ENCODE measurements around the gene TRMT6. TPM values are rescaled to one million over a fixed set of nuclear protein-coding genes. Genes with fewer than 3 reads are reported as not detected.

Gene TRMT6
- total RNA-seq, 1 experiment from 2014 or later: 16.2 TPM

- intact Hi-C loops (cut with micrococcal nuclease; ENCODE audit: unreplicated experiment): no loop called here
- no peaks in the 10 kb centered on the region for H3K9me3 ChIP-seq (ENCODE audit: insufficient read depth, low read depth)
- POLR2A ChIA-PET (ENCODE audit: unreplicated experiment): no interaction called here
- no peak overlapping the region for H3K27ac ChIP-seq
- H3K4me2 ChIP-seq: no peak overlapping the region
- no peak overlapping the region for H2AFZ ChIP-seq
- no peaks in the 10 kb centered on the region for H3K36me3 ChIP-seq (ENCODE audit: low read depth)
- H3K9me2 ChIP-seq (ENCODE audit: insufficient read depth): no peaks in the 10 kb centered on the region
- TF ChIP-seq EZH2 (IDR thresholded peaks at IDR 0.05; ENCODE audit: low read depth) (no peak), CTCF (conservative IDR thresholded peaks at IDR 0.05) (no peak)
- H3K27me3 ChIP-seq (ENCODE audit: insufficient read depth, low read depth): peaks cover 63% of the 10 kb centered on the region
- CTCF ChIA-PET: no interaction called here
- H3F3A ChIP-seq (ENCODE audit: insufficient read depth, low read depth): no peaks in the 10 kb centered on the region
- BruUV-seq (replicated peaks): no TSS peak
- no peaks in the 10 kb centered on the region for H3K79me2 ChIP-seq (ENCODE audit: low read depth)
- H4K20me1 ChIP-seq (ENCODE audit: insufficient read depth): no peaks in the 10 kb centered on the region
- DNase-seq: no peak
- H3K4me1 ChIP-seq (replicated peaks; ENCODE audit: insufficient read depth): no peaks in the 10 kb centered on the region
- H3K4me3 ChIP-seq: no peak overlapping the region
Observed at GRCh38 chr20:5893621-5894020, 56.7 kb downstream of the TRMT6 start.

- ChIA-PET CTCF (no interaction called here), POLR2A (ENCODE audit: unreplicated experiment) (no interaction called here)
- Histone ChIP-seq H3K27me3 (ENCODE audit: insufficient read depth, low read depth) (peaks cover 69% of the 10 kb centered on the region), H3K36me3 (ENCODE audit: low read depth) (no peaks in the 10 kb centered on the region), H3K4me3 (no peak overlapping the region), H3K27ac (no peak overlapping the region), H3F3A (ENCODE audit: insufficient read depth, low read depth) (no peaks in the 10 kb centered on the region), H3K79me2 (ENCODE audit: low read depth) (no peaks in the 10 kb centered on the region), H2AFZ (no peak overlapping the region), H3K9me3 (ENCODE audit: insufficient read depth, low read depth) (no peaks in the 10 kb centered on the region), H3K4me2 (no peak overlapping the region), H4K20me1 (ENCODE audit: insufficient read depth) (no peaks in the 10 kb centered on the region), H3K9me2 (ENCODE audit: insufficient read depth) (no peaks in the 10 kb centered on the region), H3K4me1 (replicated peaks; ENCODE audit: insufficient read depth) (no peaks in the 10 kb centered on the region)
- intact Hi-C loops (cut with micrococcal nuclease; ENCODE audit: unreplicated experiment): no loop called here
- DNase-seq: no peak
- no peak for TF ChIP-seq EZH2 (IDR thresholded peaks at IDR 0.05; ENCODE audit: low read depth)
- no peak for TF ChIP-seq CTCF (conservative IDR thresholded peaks at IDR 0.05)
- BruUV-seq (replicated peaks): no TSS peak
Observed at GRCh38 chr20:5893052-5893451, 57.3 kb downstream of the TRMT6 start.

- DNase-seq: peak in 1 of 2 experiments; percentile 48
Observed at GRCh38 chr20:5890773-5891441, 59.4 kb downstream of the TRMT6 start.

More at GRCh38 chr20:5890773-5891441, 59.4 kb downstream of the TRMT6 start:
- no TSS peak for BruUV-seq (replicated peaks)
- H3K4me3 ChIP-seq: no peak overlapping the region
- no peak overlapping the region for H3K27ac ChIP-seq
- no peaks in the 10 kb centered on the region for H3K4me1 ChIP-seq (replicated peaks; ENCODE audit: insufficient read depth)
- 0 out of 2 replicates have a peak overlapping the region, but pooled peaks have one; percentile 2 for H3K4me2 ChIP-seq
- TF ChIP-seq CTCF (conservative IDR thresholded peaks at IDR 0.05) (no peak), EZH2 (IDR thresholded peaks at IDR 0.05; ENCODE audit: low read depth) (no peak)
- H3F3A ChIP-seq (ENCODE audit: insufficient read depth, low read depth): no peaks in the 10 kb centered on the region
- H3K9me3 ChIP-seq (ENCODE audit: insufficient read depth, low read depth): no peaks in the 10 kb centered on the region
- H3K9me2 ChIP-seq (ENCODE audit: insufficient read depth): no peaks in the 10 kb centered on the region
- ChIA-PET POLR2A (ENCODE audit: unreplicated experiment) (no interaction called here), CTCF (no interaction called here)
- H2AFZ ChIP-seq: no peak overlapping the region
- H3K79me2 ChIP-seq (ENCODE audit: low read depth): no peaks in the 10 kb centered on the region
- intact Hi-C loops (cut with micrococcal nuclease; ENCODE audit: unreplicated experiment): no loop called here
- H4K20me1 ChIP-seq (ENCODE audit: insufficient read depth): no peaks in the 10 kb centered on the region
- H3K36me3 ChIP-seq (ENCODE audit: low read depth): no peaks in the 10 kb centered on the region
- H3K27me3 ChIP-seq (ENCODE audit: insufficient read depth, low read depth): peaks cover 74% of the 10 kb centered on the region

Measured in PC-9 (cell line).